ENCODE results near the gene TLE2. TPM values are rescaled to one million over a fixed set of nuclear protein-coding genes. Genes with fewer than 3 reads are reported as not detected.
"Not testable (repeated sequence)": the region's sequence is repeated elsewhere in the genome, so short reads cannot be mapped to it uniquely, and the experiment has no call there.

The TLE2 gene
- polyA plus RNA-seq, 4 donors = 39.1 to 68.7 (median 43.7) TPM

GRCh38 chr19:3015126-3016057 is 13.7 kb downstream of the TLE2 start:
- DNase-seq (ENCODE audit: low read depth in 4 of 4, low spot score in 3 of 4) = no peak

GRCh38 chr19:3014135-3014534 is 14.9 kb downstream of the TLE2 start:
- no peak for DNase-seq (ENCODE audit: low read depth in 4 of 4, low spot score in 3 of 4)

- DNase-seq (ENCODE audit: low read depth in 4 of 4, low spot score in 3 of 4) = no peak
These were observed 15.8 kb downstream of the TLE2 start for GRCh38 chr19:3013263-3013725.

- DNase-seq (ENCODE audit: low read depth in 4 of 4, low spot score in 3 of 4) = no peak
These were observed 16.3 kb downstream of the TLE2 start for GRCh38 chr19:3012621-3013262.

- not testable (repeated sequence) for DNase-seq (ENCODE audit: low read depth in 4 of 4, low spot score in 3 of 4)
These were observed 17.0 kb downstream of the TLE2 start for GRCh38 chr19:3012059-3012458.

GRCh38 chr19:3010871-3011270 is 18.2 kb downstream of the TLE2 start:
- DNase-seq (ENCODE audit: low read depth in 4 of 4, low spot score in 3 of 4) = no peak

- no peak for DNase-seq (ENCODE audit: low read depth in 4 of 4, low spot score in 3 of 4)
These were observed 20.1 kb downstream of the TLE2 start for GRCh38 chr19:3008994-3009393.

GRCh38 chr19:3007975-3008374 is 21.1 kb downstream of the TLE2 start:
- DNase-seq (ENCODE audit: low read depth in 4 of 4, low spot score in 3 of 4) = no peak

GRCh38 chr19:3006075-3006767 is 22.9 kb downstream of the TLE2 start:
- no peak for DNase-seq (ENCODE audit: low read depth in 4 of 4, low spot score in 3 of 4)

GRCh38 chr19:3005345-3005744 is 23.7 kb downstream of the TLE2 start:
- no peak for DNase-seq (ENCODE audit: low read depth in 4 of 4, low spot score in 3 of 4)

GRCh38 chr19:3004522-3004921 is 24.6 kb downstream of the TLE2 start:
- no peak for DNase-seq (ENCODE audit: low read depth in 4 of 4, low spot score in 3 of 4)

GRCh38 chr19:3003046-3003445 is 26.0 kb downstream of the TLE2 start:
- DNase-seq (ENCODE audit: low read depth in 4 of 4, low spot score in 3 of 4) = no peak

GRCh38 chr19:3001235-3001800 is 27.8 kb downstream of the TLE2 start:
- no peak for DNase-seq (ENCODE audit: low read depth in 4 of 4, low spot score in 3 of 4)

GRCh38 chr19:2998642-2999041 is 30.4 kb downstream of the TLE2 start:
- DNase-seq (ENCODE audit: low read depth in 4 of 4, low spot score in 3 of 4) = no peak

- no peak for DNase-seq (ENCODE audit: low read depth in 4 of 4, low spot score in 3 of 4)
These were observed 31.4 kb downstream of the TLE2 start for GRCh38 chr19:2997720-2998119.

GRCh38 chr19:2994588-2995131 is 34.4 kb downstream of the TLE2 start:
- no peak for DNase-seq (ENCODE audit: low read depth in 4 of 4, low spot score in 3 of 4)

- DNase-seq (ENCODE audit: low read depth in 4 of 4, low spot score in 3 of 4) = no peak
These were observed 35.5 kb downstream of the TLE2 start for GRCh38 chr19:2993579-2993978.

- DNase-seq (ENCODE audit: low read depth in 4 of 4, low spot score in 3 of 4) = no peak
These were observed 36.1 kb downstream of the TLE2 start for GRCh38 chr19:2992958-2993357.

- DNase-seq (ENCODE audit: low read depth in 4 of 4, low spot score in 3 of 4) = not testable (repeated sequence)
These were observed 36.7 kb downstream of the TLE2 start for GRCh38 chr19:2992333-2992732.

GRCh38 chr19:2989236-2989946 is 39.7 kb downstream of the TLE2 start:
- no peak for DNase-seq (ENCODE audit: low read depth in 4 of 4, low spot score in 3 of 4)

All from left renal pelvis (tissue), 4 donors.